Gastroesophageal sphincter (tissue), 3 donors: ENCODE measurements around the gene CATSPERE.
"Not testable (repeated sequence)": the region's sequence is repeated elsewhere in the genome, so short reads cannot be mapped to it uniquely, and the experiment has no call there.

Source experiments
- EP300 ChIP-seq: sonication (generic); formaldehyde crosslinking; IDR thresholded peaks from one replicate; pipeline ENCODE4 v1.6.1; 2017; ENCODE audit warnings: antibody characterized with exemption, mild to moderate bottlenecking
- POLR2A ChIP-seq, 2 donors: fragments of 450-650 bp; IDR thresholded peaks; one replicate each; pipeline ENCODE4 v1.6.1; 2017; ENCODE audit warnings: antibody characterized with exemption in 2 of 2, mild to moderate bottlenecking in 2 of 2, moderate library complexity in 1 of 2
- TF ChIP-seq, protein P1 (sequence below), 4 experiments: fragments of 200-600 bp in 2 of 4; fragments of 450-650 bp in 2 of 4; sonication (generic) in 1 of 4; IDR thresholded peaks; one replicate each; pipeline ENCODE4 v1.5.1; 2017 to 2019; ENCODE audit warnings: antibody characterized with exemption in 4 of 4, mild to moderate bottlenecking in 2 of 4, moderate library complexity in 2 of 4

GRCh38 chr1:244666672-244667418 is 205.8 kb downstream of the CATSPERE start:
- TF ChIP-seq, protein P1, sequence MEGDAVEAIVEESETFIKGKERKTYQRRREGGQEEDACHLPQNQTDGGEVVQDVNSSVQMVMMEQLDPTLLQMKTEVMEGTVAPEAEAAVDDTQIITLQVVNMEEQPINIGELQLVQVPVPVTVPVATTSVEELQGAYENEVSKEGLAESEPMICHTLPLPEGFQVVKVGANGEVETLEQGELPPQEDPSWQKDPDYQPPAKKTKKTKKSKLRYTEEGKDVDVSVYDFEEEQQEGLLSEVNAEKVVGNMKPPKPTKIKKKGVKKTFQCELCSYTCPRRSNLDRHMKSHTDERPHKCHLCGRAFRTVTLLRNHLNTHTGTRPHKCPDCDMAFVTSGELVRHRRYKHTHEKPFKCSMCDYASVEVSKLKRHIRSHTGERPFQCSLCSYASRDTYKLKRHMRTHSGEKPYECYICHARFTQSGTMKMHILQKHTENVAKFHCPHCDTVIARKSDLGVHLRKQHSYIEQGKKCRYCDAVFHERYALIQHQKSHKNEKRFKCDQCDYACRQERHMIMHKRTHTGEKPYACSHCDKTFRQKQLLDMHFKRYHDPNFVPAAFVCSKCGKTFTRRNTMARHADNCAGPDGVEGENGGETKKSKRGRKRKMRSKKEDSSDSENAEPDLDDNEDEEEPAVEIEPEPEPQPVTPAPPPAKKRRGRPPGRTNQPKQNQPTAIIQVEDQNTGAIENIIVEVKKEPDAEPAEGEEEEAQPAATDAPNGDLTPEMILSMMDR (IDR thresholded peaks at IDR 0.05), result not testable (repeated sequence)
- TF ChIP-seq EP300; POLR2A (IDR thresholded peaks at IDR 0.05): not testable (repeated sequence)
